ENCODE data around the gene SUSD3.
"Not testable (repeated sequence)": the region's sequence is repeated elsewhere in the genome, so short reads cannot be mapped to it uniquely, and the experiment has no call there.

SUSD3 gene

DNA sequence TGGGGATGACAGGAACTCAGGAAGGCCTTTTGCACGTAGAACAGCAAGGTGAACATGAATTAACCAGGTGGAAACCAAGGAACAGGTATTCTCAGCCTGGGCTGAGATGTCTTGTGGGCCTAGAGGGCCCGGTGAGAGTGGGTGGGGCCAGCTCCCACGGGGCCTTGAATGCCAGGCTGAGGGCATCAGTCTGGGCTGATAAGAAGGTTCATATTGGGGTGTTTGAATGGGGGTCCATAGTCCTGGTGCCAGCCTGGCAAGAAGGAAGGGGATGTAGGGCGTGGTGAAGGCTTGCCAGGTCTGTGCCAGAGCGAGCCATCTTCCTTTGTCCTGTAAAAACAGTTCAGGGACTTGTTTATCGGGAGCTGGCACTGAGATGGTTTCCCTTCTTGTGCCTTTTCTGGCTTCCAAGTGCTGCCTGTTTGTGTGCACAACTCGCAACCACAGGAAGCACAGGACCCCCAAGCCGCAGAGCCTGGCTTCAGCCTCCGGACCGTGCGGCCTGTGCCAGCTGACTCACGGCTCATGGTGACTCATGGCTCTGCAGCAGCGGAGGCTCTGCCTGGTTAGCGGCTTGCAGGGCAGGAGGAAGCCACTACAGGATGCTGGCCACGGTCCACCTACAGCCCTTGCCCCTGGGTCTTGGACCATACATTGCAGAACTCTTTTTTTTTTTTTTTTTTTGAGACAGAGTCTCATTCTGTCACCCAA lies 39.9 kb downstream of the SUSD3 start:
- peak overlapping the region; percentile 73 for H3K4me3 ChIP-seq (ENCODE audit: low read depth, low read length)
- TF ChIP-seq, protein P1, sequence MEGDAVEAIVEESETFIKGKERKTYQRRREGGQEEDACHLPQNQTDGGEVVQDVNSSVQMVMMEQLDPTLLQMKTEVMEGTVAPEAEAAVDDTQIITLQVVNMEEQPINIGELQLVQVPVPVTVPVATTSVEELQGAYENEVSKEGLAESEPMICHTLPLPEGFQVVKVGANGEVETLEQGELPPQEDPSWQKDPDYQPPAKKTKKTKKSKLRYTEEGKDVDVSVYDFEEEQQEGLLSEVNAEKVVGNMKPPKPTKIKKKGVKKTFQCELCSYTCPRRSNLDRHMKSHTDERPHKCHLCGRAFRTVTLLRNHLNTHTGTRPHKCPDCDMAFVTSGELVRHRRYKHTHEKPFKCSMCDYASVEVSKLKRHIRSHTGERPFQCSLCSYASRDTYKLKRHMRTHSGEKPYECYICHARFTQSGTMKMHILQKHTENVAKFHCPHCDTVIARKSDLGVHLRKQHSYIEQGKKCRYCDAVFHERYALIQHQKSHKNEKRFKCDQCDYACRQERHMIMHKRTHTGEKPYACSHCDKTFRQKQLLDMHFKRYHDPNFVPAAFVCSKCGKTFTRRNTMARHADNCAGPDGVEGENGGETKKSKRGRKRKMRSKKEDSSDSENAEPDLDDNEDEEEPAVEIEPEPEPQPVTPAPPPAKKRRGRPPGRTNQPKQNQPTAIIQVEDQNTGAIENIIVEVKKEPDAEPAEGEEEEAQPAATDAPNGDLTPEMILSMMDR (IDR thresholded peaks at IDR 0.05; ENCODE audit: low read depth, low read length): no peak
- TF ChIP-seq, protein P2, sequence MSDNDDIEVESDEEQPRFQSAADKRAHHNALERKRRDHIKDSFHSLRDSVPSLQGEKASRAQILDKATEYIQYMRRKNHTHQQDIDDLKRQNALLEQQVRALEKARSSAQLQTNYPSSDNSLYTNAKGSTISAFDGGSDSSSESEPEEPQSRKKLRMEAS (IDR thresholded peaks at IDR 0.05; ENCODE audit: low read depth, low read length): peak; percentile 84
- TF ChIP-seq POLR2A (IDR thresholded peaks at IDR 0.05; ENCODE audit: extremely low read depth, insufficient read length) (no peak), MYC (IDR thresholded peaks at IDR 0.05; ENCODE audit: low read depth, low read length) (peak; percentile 86)
- DNase-seq (ENCODE audit: low read depth): peak; percentile 98

DNA sequence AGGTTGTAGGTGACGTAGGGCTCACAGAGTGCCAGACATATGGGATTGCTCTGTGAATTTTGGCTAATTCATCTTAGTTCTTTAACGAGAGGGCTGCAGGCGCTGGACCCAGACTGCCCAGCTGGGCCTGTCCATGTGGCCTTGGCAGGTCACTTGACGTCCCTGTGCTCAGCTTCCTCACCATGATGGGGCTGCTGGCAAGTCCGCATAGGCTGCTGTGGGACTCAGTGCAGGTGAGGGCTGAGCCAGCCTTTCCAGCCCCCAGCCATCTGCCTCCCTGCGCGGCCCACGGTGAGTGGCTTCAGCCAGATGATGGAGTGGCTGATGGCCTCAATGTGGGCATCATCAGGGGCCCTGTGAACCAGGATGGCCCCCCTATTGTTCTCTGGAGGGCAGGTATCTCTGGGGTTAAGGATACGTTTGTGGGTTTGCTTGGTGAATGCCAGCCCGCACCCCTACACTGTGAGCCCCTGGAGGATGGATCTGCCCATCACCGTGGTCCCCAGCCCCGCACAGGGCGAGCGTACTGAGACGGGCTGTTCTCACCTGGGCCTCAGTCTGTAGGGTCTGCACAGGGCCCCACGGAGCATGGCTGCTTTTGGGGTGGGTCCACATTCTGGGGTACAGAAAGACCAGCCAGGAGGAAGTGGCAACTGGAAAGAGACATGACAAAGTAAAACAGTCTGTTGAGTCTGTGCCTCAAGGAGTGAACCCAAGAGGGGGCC lies 41.2 kb downstream of the SUSD3 start:
- peak overlapping the region; percentile 42 for H3K4me3 ChIP-seq (ENCODE audit: low read depth, low read length)
- no peak for TF ChIP-seq POLR2A (IDR thresholded peaks at IDR 0.05; ENCODE audit: extremely low read depth, insufficient read length)
- TF ChIP-seq, protein P2 (IDR thresholded peaks at IDR 0.05; ENCODE audit: low read depth, low read length): no peak
- TF ChIP-seq, protein P1 (IDR thresholded peaks at IDR 0.05; ENCODE audit: low read depth, low read length): no peak
- no peak for TF ChIP-seq MYC (IDR thresholded peaks at IDR 0.05; ENCODE audit: low read depth, low read length)
- DNase-seq (ENCODE audit: low read depth): no peak

DNA sequence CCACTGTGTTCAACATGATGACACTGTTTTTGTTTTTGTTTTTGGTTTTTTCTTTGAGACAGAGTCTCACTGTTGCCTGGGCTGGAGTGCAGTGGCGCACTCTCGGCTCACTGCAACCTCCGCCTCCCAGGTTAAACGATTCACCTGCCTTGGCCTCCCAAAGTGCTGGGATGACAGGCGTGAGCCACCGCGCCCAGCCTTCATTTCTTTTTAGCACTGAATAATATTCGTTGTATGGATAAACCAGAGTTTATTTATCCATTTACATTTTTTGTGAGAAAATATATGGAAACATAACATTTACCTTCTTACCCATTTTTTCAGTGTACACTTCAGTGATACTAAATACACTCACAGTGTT lies 41.8 kb downstream of the SUSD3 start:
- DNase-seq (ENCODE audit: low read depth): no peak
- H3K4me3 ChIP-seq (ENCODE audit: low read depth, low read length): no peak overlapping the region
- TF ChIP-seq, protein P1 (IDR thresholded peaks at IDR 0.05; ENCODE audit: low read depth, low read length): no peak
- TF ChIP-seq, protein P2 (IDR thresholded peaks at IDR 0.05; ENCODE audit: low read depth, low read length): no peak
- TF ChIP-seq MYC (IDR thresholded peaks at IDR 0.05; ENCODE audit: low read depth, low read length) (no peak), POLR2A (IDR thresholded peaks at IDR 0.05; ENCODE audit: extremely low read depth, insufficient read length) (no peak)

DNA sequence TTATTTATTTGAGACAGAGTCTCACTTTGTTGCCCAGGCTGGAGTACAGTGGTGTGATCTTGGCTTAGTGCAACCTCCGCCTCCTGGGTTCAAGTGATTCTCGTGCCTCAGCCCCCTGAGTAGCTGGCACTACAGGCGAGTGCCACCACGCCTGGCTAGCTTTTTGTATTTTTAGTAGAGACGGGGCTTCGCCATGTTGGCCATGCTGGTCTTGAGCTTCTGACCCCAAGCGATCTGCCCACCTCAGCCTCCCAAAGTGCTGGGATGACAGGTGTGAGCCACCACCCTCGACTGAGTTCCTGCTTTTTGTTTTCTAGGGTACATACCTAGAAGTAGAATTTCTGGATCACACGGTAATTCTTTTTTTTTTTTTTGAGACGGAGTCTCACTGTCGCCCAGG lies 42.6 kb downstream of the SUSD3 start:
- H3K4me3 ChIP-seq (ENCODE audit: low read depth, low read length); DNase-seq (ENCODE audit: low read depth): not testable (repeated sequence)

DNA sequence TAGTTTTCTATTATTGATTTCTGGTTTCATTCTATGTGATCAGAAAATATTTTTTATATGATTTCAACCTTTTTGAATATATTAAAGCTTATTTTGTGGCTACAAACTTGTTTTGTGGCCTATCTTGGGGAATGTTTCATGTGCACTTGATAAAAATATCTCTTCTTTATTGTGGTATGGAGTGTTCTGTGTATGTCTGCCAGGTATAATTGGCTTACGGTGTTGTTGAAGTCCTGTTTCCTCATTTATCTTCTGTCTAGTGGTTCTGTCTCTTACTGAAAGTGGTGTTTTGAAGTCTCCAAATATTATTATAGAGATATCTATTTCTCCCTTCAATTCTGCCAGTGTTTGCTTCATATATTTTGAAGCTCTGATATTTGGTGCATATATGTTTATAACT lies 47.1 kb downstream of the SUSD3 start:
- no peak overlapping the region for H3K4me3 ChIP-seq (ENCODE audit: low read depth, low read length)
- TF ChIP-seq, protein P2 (IDR thresholded peaks at IDR 0.05; ENCODE audit: low read depth, low read length): no peak
- TF ChIP-seq MYC (IDR thresholded peaks at IDR 0.05; ENCODE audit: low read depth, low read length) (no peak), POLR2A (IDR thresholded peaks at IDR 0.05; ENCODE audit: extremely low read depth, insufficient read length) (no peak)
- TF ChIP-seq, protein P1 (IDR thresholded peaks at IDR 0.05; ENCODE audit: low read depth, low read length): no peak
- DNase-seq (ENCODE audit: low read depth): no peak

DNA sequence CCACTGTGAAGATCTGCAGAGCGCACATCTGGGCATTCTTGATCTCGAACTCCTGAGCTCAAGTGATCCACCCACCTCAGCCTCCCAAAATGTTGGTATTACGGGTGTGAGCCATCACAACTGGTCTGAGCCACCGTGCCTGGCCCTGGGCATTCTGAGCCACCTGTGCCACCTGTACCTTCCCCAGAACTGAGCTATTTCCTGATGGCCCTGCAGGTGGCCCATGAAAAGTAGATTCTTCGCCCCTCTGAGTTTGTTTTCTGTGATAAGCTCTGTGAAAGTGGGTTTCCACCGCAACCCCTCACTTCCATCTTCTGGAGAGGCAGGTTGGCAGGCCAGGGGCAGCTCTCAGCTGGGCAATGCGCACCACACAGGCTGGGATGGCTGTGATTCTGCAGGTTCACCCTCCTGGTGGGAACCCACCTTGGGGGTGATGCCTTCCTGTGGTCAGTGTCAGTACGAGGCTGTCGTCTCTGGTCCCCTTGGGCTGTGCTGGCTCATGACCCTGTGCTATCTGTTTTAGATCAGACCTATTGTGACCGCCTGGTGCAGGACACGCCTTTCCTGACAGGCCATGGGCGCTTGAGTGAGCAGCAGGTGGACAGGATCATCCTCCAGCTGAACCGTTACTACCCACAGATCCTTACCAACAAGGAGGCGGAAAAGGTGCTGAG lies 48.8 kb downstream of the SUSD3 start:
- TF ChIP-seq POLR2A (IDR thresholded peaks at IDR 0.05; ENCODE audit: extremely low read depth, insufficient read length): no peak
- TF ChIP-seq, protein P1 (IDR thresholded peaks at IDR 0.05; ENCODE audit: low read depth, low read length): no peak
- TF ChIP-seq MYC (IDR thresholded peaks at IDR 0.05; ENCODE audit: low read depth, low read length): no peak
- TF ChIP-seq, protein P2 (IDR thresholded peaks at IDR 0.05; ENCODE audit: low read depth, low read length): no peak
- DNase-seq (ENCODE audit: low read depth): no peak
- no peak overlapping the region for H3K4me3 ChIP-seq (ENCODE audit: low read depth, low read length)

Data from NB4 (cell line).